OCI-LY1 (cell line): ENCODE measurements around the gene STARD3NL.

Experiments
- CTCF ChIP-seq: fragments of 200-600 bp; sonication (generic), shearing (Covaris generic); IDR thresholded peaks from 2 replicates; pipeline ENCODE4 v1.5.1; 2017; ENCODE audit warnings: mild to moderate bottlenecking, antibody characterized with exemption, low read length, moderate library complexity, mixed read lengths
- EZH2 ChIP-seq: fragments of 200-600 bp; sonication (generic), shearing (Covaris generic); IDR thresholded peaks from 2 replicates; pipeline ENCODE4 v1.8.0; 2017; ENCODE audit warnings: borderline replicate concordance, mixed run types, mild to moderate bottlenecking, antibody characterized with exemption, low read length, moderate library complexity, mixed read lengths

- TF ChIP-seq CTCF, result no peak
- TF ChIP-seq EZH2, result no peak
These were observed 37.1 kb downstream of the STARD3NL start for GRCh38 chr7:38215115-38215514.
